Uterus (tissue), 2 donors: ENCODE results near the gene MAP7D3.

ENCODE experiments used
- CTCF ChIP-seq, 4 experiments: fragments of 200-600 bp in 2 of 4; fragments of 450-650 bp in 2 of 4; sonication (generic) in 2 of 4; IDR thresholded peaks; one replicate each; pipeline ENCODE4 v1.5.1; 2016 to 2019; ENCODE audit warnings: antibody characterized with exemption in 4 of 4, mild to moderate bottlenecking in 2 of 4, moderate library complexity in 1 of 4
- POLR2A ChIP-seq, 2 donors: fragments of 450-650 bp; IDR thresholded peaks; one replicate each; pipeline ENCODE4 v1.6.1; 2016; ENCODE audit warnings: antibody characterized with exemption in 2 of 2, mild to moderate bottlenecking in 1 of 2, moderate library complexity in 1 of 2

- TF ChIP-seq CTCF (IDR thresholded peaks at IDR 0.05) = no peak
- no peak for TF ChIP-seq POLR2A (IDR thresholded peaks at IDR 0.05)
Observed at GRCh38 chrX:136198010-136198409, 53.2 kb downstream of the MAP7D3 start.
